HepG2 (cell line): ENCODE measurements around the gene MTCH1. TPM values are rescaled to one million over a fixed set of nuclear protein-coding genes. Genes with fewer than 3 reads are reported as not detected.

Source experiments
- ATAC-seq: fragments of 200-7000 bp; cut with Tn5 transposase; 3 replicates; pipeline ENCODE4 v1.9.1; 2020; ENCODE audit warnings: mild to moderate bottlenecking, moderate library complexity
- BruUV-seq: library from RNA; stranded (reverse); fragments of 400-500 nt; replicated peaks from 2 replicates; lab custom pipeline; 2021; lab: Mats Ljungman, UMichigan
- CTCF ChIA-PET: fragments of 300-600 bp; formaldehyde crosslinking; extraction: SDS; loops from one replicate; lab custom pipeline; 2021; ENCODE audit warnings: low total read pairs, inconsistent platforms, low intra/inter-chr PET ratio; lab: Yijun Ruan, JAX
- POLR2A ChIA-PET: fragments of 350-600 bp; sonication (Branson Sonifier 250); formaldehyde crosslinking; loops from one replicate; lab custom pipeline; 2020; ENCODE audit warnings: antibody characterized with exemption, inconsistent platforms; lab: Yijun Ruan, JAX
- DNase-seq: peaks from one replicate; pipeline ENCODE4 v3.0.0-alpha.2; 2015; ENCODE audit warnings: low spot score
- FAIRE-seq: peaks from 3 replicates; lab custom pipeline; 2011; peaks lifted over from hg19 to GRCh38; lab: Jason Lieb, UNC
- H2AFZ ChIP-seq: one replicate; pipeline ENCODE4 v1.6.1; 2011; ENCODE audit warnings: low read length, inconsistent platforms
- H3K27ac ChIP-seq: fragments of 300-600 bp; 3 replicates; pipeline ENCODE4 v1.8.0; 2011; ENCODE audit warnings: mixed run types, mild to moderate bottlenecking, mixed read lengths, low read length, inconsistent platforms; ENCODE audit not compliant: insufficient read depth; ENCODE audit errors: extremely low read length
- H3K27me3 ChIP-seq, 2 experiments: fragments of 200-600 bp in 1 of 2; 2 replicates in 1 of 2; 3 replicates in 1 of 2; pipeline versions ENCODE4 v1.6.0 to v1.8.0; 2011; ENCODE audit warnings: low read length in 2 of 2, mild to moderate bottlenecking in 2 of 2, moderate library complexity in 2 of 2, inconsistent platforms in 1 of 2; ENCODE audit not compliant: insufficient read depth in 2 of 2, control insufficient read depth in 1 of 2
- H3K36me3 ChIP-seq, 2 experiments: fragments of 200-600 bp in 1 of 2; replicated peaks in 1 of 2; 2 replicates in 1 of 2; 3 replicates in 1 of 2; pipeline versions ENCODE4 v1.5.1 to v1.8.0; 2011; ENCODE audit warnings: low read length in 2 of 2, inconsistent platforms in 1 of 2; ENCODE audit not compliant: insufficient read depth in 2 of 2, control insufficient read depth in 1 of 2
- H3K4me1 ChIP-seq: 2 replicates; pipeline ENCODE4 v1.5.1; 2012; ENCODE audit warnings: low read length, inconsistent platforms; ENCODE audit not compliant: insufficient read depth
- H3K4me2 ChIP-seq: 2 replicates; pipeline ENCODE4 v1.6.0; 2011; ENCODE audit warnings: low read depth, low read length, inconsistent platforms
- H3K4me3 ChIP-seq, 3 experiments: fragments of 200-600 bp in 1 of 3; sonication (generic), shearing (Covaris generic) in 1 of 3; replicated peaks in 1 of 3; 2 replicates each; pipeline ENCODE4 v1.5.1; 2011 to 2016; ENCODE audit warnings: low read length in 3 of 3, inconsistent platforms in 2 of 3, low read depth in 2 of 3, mild to moderate bottlenecking in 2 of 3, control low read depth in 1 of 3, mixed read lengths in 1 of 3; ENCODE audit not compliant: insufficient read depth in 1 of 3
- H3K79me2 ChIP-seq: one replicate; pipeline ENCODE4 v1.6.1; 2011; ENCODE audit warnings: low read length, inconsistent platforms; ENCODE audit not compliant: insufficient read depth
- H3K9ac ChIP-seq: 2 replicates; pipeline ENCODE4 v1.6.0; 2011; ENCODE audit warnings: mild to moderate bottlenecking, low read depth, low read length, inconsistent platforms; ENCODE audit not compliant: insufficient read depth
- H3K9me3 ChIP-seq: 2 replicates; pipeline ENCODE4 v1.5.1; 2012; ENCODE audit warnings: mild to moderate bottlenecking, low read length
- H4K20me1 ChIP-seq: 2 replicates; pipeline ENCODE4 v1.6.0; 2011; ENCODE audit warnings: inconsistent platforms, mild to moderate bottlenecking, low read length, moderate library complexity; ENCODE audit not compliant: insufficient read depth
- AHR ChIP-seq: IDR thresholded peaks from 2 replicates; pipeline ENCODE4 v1.6.1; 2018; ENCODE audit warnings: missing genetic modification reagents, missing compliant biosample characterization
- BHLHE40 ChIP-seq: IDR thresholded peaks from 2 replicates; pipeline ENCODE4 v1.6.1; 2011; ENCODE audit warnings: low read length, improper control_type of control experiment
- FOXP1 ChIP-seq, 2 experiments: fragments of 450-650 bp in 1 of 2; IDR thresholded peaks; 2 replicates each; pipeline ENCODE4 v1.6.1; 2017 to 2018; ENCODE audit warnings: antibody characterized with exemption in 1 of 2
- GABPA ChIP-seq, 2 experiments: IDR thresholded peaks; 2 replicates each; pipeline ENCODE4 v1.6.1; 2011 to 2016; ENCODE audit warnings: low read depth in 2 of 2, low read length in 1 of 2, missing biosample characterization in 1 of 2, missing genetic modification characterization in 1 of 2
- JUN ChIP-seq: sonication (generic); formaldehyde crosslinking; IDR thresholded peaks from 2 replicates; pipeline ENCODE4 v1.4.0; 2020; ENCODE audit warnings: mild to moderate bottlenecking, missing genetic modification reagents
- KAT2B ChIP-seq: fragments of 150-350 bp; IDR thresholded peaks from 2 replicates; pipeline ENCODE4 v1.6.1; 2014; ENCODE audit warnings: low read depth, low read length, borderline replicate concordance
- KAT7 ChIP-seq: IDR thresholded peaks from 2 replicates; pipeline ENCODE4 v1.6.1; 2018; ENCODE audit warnings: borderline replicate concordance, missing compliant biosample characterization
- MEIS1 ChIP-seq: sonication (generic); formaldehyde crosslinking; IDR thresholded peaks from 2 replicates; pipeline ENCODE4 v1.9.0; 2021; ENCODE audit warnings: mild to moderate bottlenecking, missing genetic modification reagents, moderate library complexity, borderline replicate concordance
- SNAPC5 ChIP-seq: sonication (generic); formaldehyde crosslinking; IDR thresholded peaks from 2 replicates; pipeline ENCODE4 v1.8.1; 2023; ENCODE audit warnings: mild to moderate bottlenecking, missing genetic modification reagents, borderline replicate concordance
- ZBTB34 ChIP-seq: sonication (generic); formaldehyde crosslinking; IDR thresholded peaks from 2 replicates; pipeline ENCODE4 v1.8.0; 2022; ENCODE audit warnings: mild to moderate bottlenecking, missing genetic modification reagents
- ZFP37 ChIP-seq: sonication (generic); formaldehyde crosslinking; IDR thresholded peaks from 2 replicates; pipeline ENCODE4 v1.4.0; 2020; ENCODE audit warnings: missing genetic modification reagents, borderline replicate concordance
- ZNF274 ChIP-seq: sonication (generic); formaldehyde crosslinking; IDR thresholded peaks from 2 replicates; pipeline ENCODE4 v1.5.1; 2020; ENCODE audit warnings: mild to moderate bottlenecking, missing genetic modification reagents
- ZNF430 ChIP-seq: sonication (generic); formaldehyde crosslinking; IDR thresholded peaks from 2 replicates; pipeline ENCODE4 v1.9.0; 2021; ENCODE audit warnings: mild to moderate bottlenecking, missing genetic modification reagents
- ZNF615 ChIP-seq: sonication (generic); formaldehyde crosslinking; IDR thresholded peaks from 2 replicates; pipeline ENCODE4 v1.5.0; 2020; ENCODE audit warnings: mild to moderate bottlenecking, missing genetic modification reagents, borderline replicate concordance
- ZNF674 ChIP-seq: sonication (generic); formaldehyde crosslinking; IDR thresholded peaks from 2 replicates; pipeline ENCODE4 v1.5.0; 2020; ENCODE audit warnings: low read depth, mild to moderate bottlenecking, missing genetic modification reagents
- ZNF709 ChIP-seq: sonication (generic); formaldehyde crosslinking; IDR thresholded peaks from 2 replicates; pipeline ENCODE4 v1.5.0; 2020; ENCODE audit warnings: mild to moderate bottlenecking, missing genetic modification reagents
- ZNF746 ChIP-seq: sonication (generic); formaldehyde crosslinking; IDR thresholded peaks from 2 replicates; pipeline ENCODE4 v1.8.0; 2022; ENCODE audit warnings: mild to moderate bottlenecking, missing genetic modification reagents
- ZNF784 ChIP-seq: sonication (generic); formaldehyde crosslinking; IDR thresholded peaks from 2 replicates; pipeline ENCODE4 v1.5.1; 2020; ENCODE audit warnings: missing genetic modification reagents, mild to moderate bottlenecking, borderline replicate concordance
- WGBS: methylation state at CpG from one replicate; pipeline ENCODE4 v1.1.6; 2017; ENCODE audit warnings: low lambda C conversion rate; 5-methylcytosine and 5-hydroxymethylcytosine counted together
- in situ Hi-C: cut with HindIII; loops from 2 replicates; pipeline ENCODE4 v1.10.0; 2017; ENCODE audit warnings: low pct_unique_long_range_greater_than_20kb; ENCODE audit not compliant: extremely low pct_ligation_motif_present
- intact Hi-C: fragments of 100-400 bp; cut with micrococcal nuclease; formaldehyde crosslinking; loops from one replicate; pipeline ENCODE4 v1.10.0; 2022; ENCODE audit not compliant: unreplicated experiment
- polyA plus RNA-seq, 8 experiments: library from polyadenylated mRNA; depleted of rRNA in 3 of 8; stranded (reverse) in 7 of 8; unstranded in 1 of 8; fragments of >200 nt; fragmentation: Illumina TruSeq in 4 of 8; extraction: Trizol in 4 of 8; gene quantifications; 2 replicates each; pipeline versions ENCODE4 v1.2.1 to v1.2.3, GENCODE V29; 2011 to 2016; ENCODE audit warnings: low read depth in 4 of 8, missing spikeins in 1 of 8, mixed read lengths in 1 of 8; ENCODE audit not compliant: insufficient read depth in 1 of 8
- total RNA-seq, 5 experiments: library from RNA; depleted of rRNA; stranded (reverse); fragments of >200 nt; fragmentation: Illumina TruSeq; extraction: Trizol; gene quantifications; 2 replicates each; pipeline ENCODE4 v1.2.3, GENCODE V29; 2016; ENCODE audit warnings: low read depth in 1 of 5

MTCH1 gene
- total and polyA plus RNA-seq, 2 of the 13 experiments (the other 11 are each of a cell fraction or from before 2014, with no cell fraction given), result 86.2 to 144 TPM

- TF ChIP-seq GABPA (IDR thresholded peaks at IDR 0.05; ENCODE audit: low read depth, low read length) (no peak), GABPA (CRISPR knock-in tag; IDR thresholded peaks at IDR 0.05; ENCODE audit: low read depth) (no peak)
- TF ChIP-seq, all 625 proteins: peak for 128
Observed at GRCh38 chr6:37018198-37019064, 32.4 kb upstream of the MTCH1 start (continued).

GRCh38 chr6:37017606-37018197, 31.7 kb upstream of the MTCH1 start:
- H3K9me3 ChIP-seq, result no peaks in the 10 kb centered on the region
- no peaks in the 10 kb centered on the region for H3K36me3 ChIP-seq
- FAIRE-seq (no peak), ATAC-seq (peak; percentile 22), DNase-seq (no peak)
- no peak overlapping the region for H3K9ac ChIP-seq
- H3K79me2 ChIP-seq, result no peaks in the 10 kb centered on the region
- H3K27me3 ChIP-seq, result peaks cover 4 to 20% of the 10 kb centered on the region in 2 experiments; a peak in 2 of 5 replicates
- no peaks in the 10 kb centered on the region for H4K20me1 ChIP-seq
- no peak overlapping the region for H3K4me3 ChIP-seq
- H3K4me1 ChIP-seq, result peaks cover 32% of the 10 kb centered on the region
- ChIA-PET CTCF (interaction anchor here (0.9 to 7.8 kb wide), 11 partner anchors 11 to 251 kb away, joined by 3 to 268 read pairs (median 15); partner anchors contain the start of genes C6orf89 and MTCH1), POLR2A (interaction anchor here (0.9 to 2.8 kb wide), 8 partner anchors 31 to 193 kb away, joined by 3 to 14 read pairs (median 5); partner anchors contain the start of genes C6orf89 and MTCH1)
- WGBS, result 31% methylated on average over 5 of the region's 5 CpGs
- H3K4me2 ChIP-seq, result peak overlapping the region; percentile 13
- no TSS peak for BruUV-seq
- in situ Hi-C loops, result loop anchor here (10.0 kb wide), 2 partner anchors 133 to 243 kb away; partner anchors contain the start of gene C6orf89
- intact Hi-C loops, result loop anchor here (1.0 to 5.0 kb wide), 6 partner anchors 35 to 251 kb away; partner anchors contain the start of gene C6orf89
- H3K27ac ChIP-seq, result no peak overlapping the region
- H2AFZ ChIP-seq, result no peak overlapping the region
- no peak for TF ChIP-seq SNAPC5
- TF ChIP-seq ZNF674 (CRISPR knock-in tag), result no peak
- no peak for TF ChIP-seq MEIS1 (CRISPR knock-in tag)
- TF ChIP-seq ZNF709 (CRISPR knock-in tag), result no peak
- 0 out of 2 replicates have a peak, but pooled peaks have one; percentile 18 for TF ChIP-seq ZNF784 (CRISPR knock-in tag)
- TF ChIP-seq KAT2B, result no peak
- TF ChIP-seq ZNF430 (CRISPR knock-in tag), result 0 out of 2 replicates have a peak, but pooled peaks have one; percentile 37
- TF ChIP-seq ZFP37, result no peak
- TF ChIP-seq FOXP1 (IDR thresholded peaks at IDR 0.05), result no peak
- TF ChIP-seq FOXP1 (CRISPR knock-in tag; IDR thresholded peaks at IDR 0.05), result no peak
- TF ChIP-seq AHR (CRISPR knock-in tag), result no peak
- TF ChIP-seq ZNF615 (CRISPR knock-in tag), result no peak
- no peak for TF ChIP-seq GABPA (IDR thresholded peaks at IDR 0.05; ENCODE audit: low read depth, low read length)
- TF ChIP-seq GABPA (CRISPR knock-in tag; IDR thresholded peaks at IDR 0.05; ENCODE audit: low read depth), result no peak
- TF ChIP-seq ZNF746 (CRISPR knock-in tag), result no peak
- TF ChIP-seq JUN (CRISPR knock-in tag), result no peak; the same call in 1 of the 2 replicates
- no peak for TF ChIP-seq KAT7 (CRISPR knock-in tag)
- TF ChIP-seq ZBTB34 (CRISPR knock-in tag), result no peak
- no peak for TF ChIP-seq BHLHE40
- TF ChIP-seq ZNF274 (CRISPR knock-in tag), result no peak
